HepG2 (cell line): ENCODE results near the gene CFAP46. TPM values are rescaled to one million over a fixed set of nuclear protein-coding genes. Genes with fewer than 3 reads are reported as not detected.

Experiments
- ATAC-seq: fragments of 200-7000 bp; cut with Tn5 transposase; 3 replicates; pipeline ENCODE4 v1.9.1; 2020; ENCODE audit warnings: mild to moderate bottlenecking, moderate library complexity
- BruUV-seq: library from RNA; stranded (reverse); fragments of 400-500 nt; replicated peaks from 2 replicates; lab custom pipeline; 2021; lab: Mats Ljungman, UMichigan
- CTCF ChIA-PET: fragments of 300-600 bp; formaldehyde crosslinking; extraction: SDS; loops from one replicate; lab custom pipeline; 2021; ENCODE audit warnings: low total read pairs, inconsistent platforms, low intra/inter-chr PET ratio; lab: Yijun Ruan, JAX
- POLR2A ChIA-PET: fragments of 350-600 bp; sonication (Branson Sonifier 250); formaldehyde crosslinking; loops from one replicate; lab custom pipeline; 2020; ENCODE audit warnings: antibody characterized with exemption, inconsistent platforms; lab: Yijun Ruan, JAX
- DNase-seq: peaks from one replicate; pipeline ENCODE4 v3.0.0-alpha.2; 2015; ENCODE audit warnings: low spot score
- FAIRE-seq: peaks from 3 replicates; lab custom pipeline; 2011; peaks lifted over from hg19 to GRCh38; lab: Jason Lieb, UNC
- H2AFZ ChIP-seq: one replicate; pipeline ENCODE4 v1.6.1; 2011; ENCODE audit warnings: low read length, inconsistent platforms
- H3K27ac ChIP-seq: fragments of 300-600 bp; 3 replicates; pipeline ENCODE4 v1.8.0; 2011; ENCODE audit warnings: mixed run types, mild to moderate bottlenecking, mixed read lengths, low read length, inconsistent platforms; ENCODE audit not compliant: insufficient read depth; ENCODE audit errors: extremely low read length
- H3K27me3 ChIP-seq, 2 experiments: fragments of 200-600 bp in 1 of 2; 2 replicates in 1 of 2; 3 replicates in 1 of 2; pipeline versions ENCODE4 v1.6.0 to v1.8.0; 2011; ENCODE audit warnings: low read length in 2 of 2, mild to moderate bottlenecking in 2 of 2, moderate library complexity in 2 of 2, inconsistent platforms in 1 of 2; ENCODE audit not compliant: insufficient read depth in 2 of 2, control insufficient read depth in 1 of 2
- H3K36me3 ChIP-seq, 2 experiments: fragments of 200-600 bp in 1 of 2; replicated peaks in 1 of 2; 2 replicates in 1 of 2; 3 replicates in 1 of 2; pipeline versions ENCODE4 v1.5.1 to v1.8.0; 2011; ENCODE audit warnings: low read length in 2 of 2, inconsistent platforms in 1 of 2; ENCODE audit not compliant: insufficient read depth in 2 of 2, control insufficient read depth in 1 of 2
- H3K4me1 ChIP-seq: 2 replicates; pipeline ENCODE4 v1.5.1; 2012; ENCODE audit warnings: low read length, inconsistent platforms; ENCODE audit not compliant: insufficient read depth
- H3K4me2 ChIP-seq: 2 replicates; pipeline ENCODE4 v1.6.0; 2011; ENCODE audit warnings: low read depth, low read length, inconsistent platforms
- H3K4me3 ChIP-seq, 3 experiments: fragments of 200-600 bp in 1 of 3; sonication (generic), shearing (Covaris generic) in 1 of 3; replicated peaks in 1 of 3; 2 replicates each; pipeline ENCODE4 v1.5.1; 2011 to 2016; ENCODE audit warnings: low read length in 3 of 3, inconsistent platforms in 2 of 3, low read depth in 2 of 3, mild to moderate bottlenecking in 2 of 3, control low read depth in 1 of 3, mixed read lengths in 1 of 3; ENCODE audit not compliant: insufficient read depth in 1 of 3
- H3K79me2 ChIP-seq: one replicate; pipeline ENCODE4 v1.6.1; 2011; ENCODE audit warnings: low read length, inconsistent platforms; ENCODE audit not compliant: insufficient read depth
- H3K9ac ChIP-seq: 2 replicates; pipeline ENCODE4 v1.6.0; 2011; ENCODE audit warnings: mild to moderate bottlenecking, low read depth, low read length, inconsistent platforms; ENCODE audit not compliant: insufficient read depth
- H3K9me3 ChIP-seq: 2 replicates; pipeline ENCODE4 v1.5.1; 2012; ENCODE audit warnings: mild to moderate bottlenecking, low read length
- H4K20me1 ChIP-seq: 2 replicates; pipeline ENCODE4 v1.6.0; 2011; ENCODE audit warnings: inconsistent platforms, mild to moderate bottlenecking, low read length, moderate library complexity; ENCODE audit not compliant: insufficient read depth
- ATRX ChIP-seq: sonication (generic); formaldehyde crosslinking; IDR thresholded peaks from 2 replicates; pipeline ENCODE4 v1.4.0; 2020; ENCODE audit warnings: missing genetic modification reagents, borderline replicate concordance
- CBFB ChIP-seq: sonication (generic); formaldehyde crosslinking; IDR thresholded peaks from 2 replicates; pipeline ENCODE4 v1.4.0; 2020; ENCODE audit warnings: missing genetic modification reagents
- HNRNPL ChIP-seq: fragments of 200-400 bp; formaldehyde crosslinking; IDR thresholded peaks from 2 replicates; pipeline ENCODE4 v1.6.1; 2017; ENCODE audit warnings: mild to moderate bottlenecking, low read depth, low read length
- NR3C1 ChIP-seq: sonication (generic); formaldehyde crosslinking; IDR thresholded peaks from 2 replicates; pipeline ENCODE4 v1.4.0; 2020; ENCODE audit warnings: missing genetic modification reagents
- PTBP1 ChIP-seq: fragments of 200-400 bp; formaldehyde crosslinking; IDR thresholded peaks from 2 replicates; pipeline ENCODE4 v1.6.1; 2018; ENCODE audit warnings: low read length, low read depth; ENCODE audit not compliant: poor library complexity, severe bottlenecking
- SP1 ChIP-seq, 2 experiments: fragments of 450-650 bp in 1 of 2; sonication (generic) in 1 of 2; formaldehyde crosslinking in 1 of 2; IDR thresholded peaks; 2 replicates each; pipeline versions ENCODE4 v1.4.0 to v1.6.1; 2016 to 2020; ENCODE audit warnings: missing genetic modification reagents in 1 of 2
- SYNCRIP ChIP-seq: fragments of 200-400 bp; formaldehyde crosslinking; IDR thresholded peaks from 2 replicates; pipeline ENCODE4 v1.6.1; 2018; ENCODE audit warnings: mild to moderate bottlenecking, low read depth, low read length; ENCODE audit not compliant: insufficient read depth
- ZBTB20 ChIP-seq: sonication (generic); formaldehyde crosslinking; IDR thresholded peaks from 2 replicates; pipeline ENCODE4 v1.8.1; 2023; ENCODE audit warnings: missing genetic modification reagents, low read depth, mild to moderate bottlenecking, borderline replicate concordance
- ZFP37 ChIP-seq: sonication (generic); formaldehyde crosslinking; IDR thresholded peaks from 2 replicates; pipeline ENCODE4 v1.4.0; 2020; ENCODE audit warnings: missing genetic modification reagents, borderline replicate concordance
- ZFP41 ChIP-seq: sonication (generic); formaldehyde crosslinking; IDR thresholded peaks from 2 replicates; pipeline ENCODE4 v1.4.0; 2020; ENCODE audit warnings: mild to moderate bottlenecking, missing genetic modification reagents, borderline replicate concordance
- ZKSCAN5 ChIP-seq: sonication (generic); formaldehyde crosslinking; IDR thresholded peaks from 2 replicates; pipeline ENCODE4 v1.5.1; 2020; ENCODE audit warnings: mild to moderate bottlenecking, missing genetic modification reagents
- ZNF430 ChIP-seq: sonication (generic); formaldehyde crosslinking; IDR thresholded peaks from 2 replicates; pipeline ENCODE4 v1.9.0; 2021; ENCODE audit warnings: mild to moderate bottlenecking, missing genetic modification reagents
- ZNF75D ChIP-seq: sonication (generic); formaldehyde crosslinking; IDR thresholded peaks from 2 replicates; pipeline ENCODE4 v1.8.1; 2023; ENCODE audit warnings: missing genetic modification reagents, mild to moderate bottlenecking, borderline replicate concordance
- WGBS: methylation state at CpG from one replicate; pipeline ENCODE4 v1.1.6; 2017; ENCODE audit warnings: low lambda C conversion rate; 5-methylcytosine and 5-hydroxymethylcytosine counted together
- in situ Hi-C: cut with HindIII; loops from 2 replicates; pipeline ENCODE4 v1.10.0; 2017; ENCODE audit warnings: low pct_unique_long_range_greater_than_20kb; ENCODE audit not compliant: extremely low pct_ligation_motif_present
- intact Hi-C: fragments of 100-400 bp; cut with micrococcal nuclease; formaldehyde crosslinking; loops from one replicate; pipeline ENCODE4 v1.10.0; 2022; ENCODE audit not compliant: unreplicated experiment
- polyA plus RNA-seq, 8 experiments: library from polyadenylated mRNA; depleted of rRNA in 3 of 8; stranded (reverse) in 7 of 8; unstranded in 1 of 8; fragments of >200 nt; fragmentation: Illumina TruSeq in 4 of 8; extraction: Trizol in 4 of 8; gene quantifications; 2 replicates each; pipeline versions ENCODE4 v1.2.1 to v1.2.3, GENCODE V29; 2011 to 2016; ENCODE audit warnings: low read depth in 4 of 8, missing spikeins in 1 of 8, mixed read lengths in 1 of 8; ENCODE audit not compliant: insufficient read depth in 1 of 8
- total RNA-seq, 5 experiments: library from RNA; depleted of rRNA; stranded (reverse); fragments of >200 nt; fragmentation: Illumina TruSeq; extraction: Trizol; gene quantifications; 2 replicates each; pipeline ENCODE4 v1.2.3, GENCODE V29; 2016; ENCODE audit warnings: low read depth in 1 of 5
- TF ChIP-seq, protein P1 (sequence below): sonication (generic); formaldehyde crosslinking; IDR thresholded peaks from 2 replicates; pipeline ENCODE4 v1.4.0; 2020; ENCODE audit warnings: missing genetic modification reagents, mild to moderate bottlenecking, borderline replicate concordance
- TF ChIP-seq, protein P2 (sequence below): sonication (generic); formaldehyde crosslinking; IDR thresholded peaks from 2 replicates; pipeline ENCODE4 v1.5.0; 2020; ENCODE audit warnings: mild to moderate bottlenecking, missing genetic modification reagents

The CFAP46 gene
- total and polyA plus RNA-seq, 2 of the 13 experiments (the other 11 are each of a cell fraction or from before 2014, with no cell fraction given) = 0.24 to 0.84 TPM

DNA sequence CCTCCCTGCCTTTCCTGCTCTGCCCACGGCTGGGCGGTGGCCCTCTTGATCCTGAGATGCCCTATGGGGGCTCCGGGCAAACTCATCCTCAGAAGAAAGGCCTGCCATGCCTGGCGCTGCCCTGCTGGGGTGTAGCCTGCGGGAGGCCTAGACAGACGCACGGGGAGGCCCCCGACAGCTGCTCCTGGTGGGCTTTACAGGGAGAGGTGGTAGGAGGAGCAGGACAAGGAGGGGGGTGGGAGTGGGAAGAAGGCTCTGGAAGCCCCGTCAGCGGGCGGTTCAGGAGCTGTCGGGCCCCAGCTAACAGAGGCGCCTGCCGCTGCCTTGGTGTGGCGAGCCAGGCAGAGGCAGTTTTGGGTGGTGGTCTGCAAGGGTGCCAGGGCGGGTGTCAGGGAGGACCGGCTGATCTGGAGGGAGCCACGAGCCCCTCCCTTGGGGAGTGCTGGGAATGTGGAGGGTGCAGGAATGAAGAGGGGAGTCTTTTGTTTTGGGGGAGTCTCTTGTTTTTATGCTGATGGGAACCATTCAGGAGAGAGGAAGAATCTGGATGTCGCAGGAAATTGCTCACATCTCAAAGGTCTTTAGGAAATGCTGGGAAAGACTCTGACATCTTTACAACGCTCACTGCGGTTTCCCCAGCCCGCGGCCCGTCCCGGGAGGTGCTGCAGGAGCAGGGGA, 63.5 kb downstream of the CFAP46 start:
- Histone ChIP-seq H3K36me3 (no peaks in the 10 kb centered on the region), H3K9me3 (no peaks in the 10 kb centered on the region), H3K79me2 (no peaks in the 10 kb centered on the region), H3K27me3 (peaks cover 13 to 66% of the 10 kb centered on the region in 2 experiments; a peak in 4 of 5 replicates), H4K20me1 (no peaks in the 10 kb centered on the region; the same call in 1 of the 2 replicates), H2AFZ (no peak overlapping the region), H3K4me3 (no peak overlapping the region), H3K4me1 (no peaks in the 10 kb centered on the region), H3K9ac (no peak overlapping the region), H3K27ac (no peak overlapping the region), H3K4me2 (no peak overlapping the region)
- CTCF ChIA-PET = no interaction called here
- POLR2A ChIA-PET = no interaction called here
- in situ Hi-C loops (no loop called here), intact Hi-C loops (no loop called here)
- TF ChIP-seq ZNF430 (CRISPR knock-in tag) (no peak), ZNF75D (CRISPR knock-in tag) (no peak), NR3C1 (no peak), HNRNPL (no peak), ATRX (CRISPR knock-in tag) (no peak), ZFP41 (no peak), ZKSCAN5 (no peak), ZFP37 (no peak), PTBP1 (no peak), SYNCRIP (no peak), CBFB (CRISPR knock-in tag) (no peak), ZBTB20 (no peak), SP1 (IDR thresholded peaks at IDR 0.05) (no peak), SP1 (CRISPR knock-in tag; IDR thresholded peaks at IDR 0.05) (no peak)
- TF ChIP-seq, protein P1, sequence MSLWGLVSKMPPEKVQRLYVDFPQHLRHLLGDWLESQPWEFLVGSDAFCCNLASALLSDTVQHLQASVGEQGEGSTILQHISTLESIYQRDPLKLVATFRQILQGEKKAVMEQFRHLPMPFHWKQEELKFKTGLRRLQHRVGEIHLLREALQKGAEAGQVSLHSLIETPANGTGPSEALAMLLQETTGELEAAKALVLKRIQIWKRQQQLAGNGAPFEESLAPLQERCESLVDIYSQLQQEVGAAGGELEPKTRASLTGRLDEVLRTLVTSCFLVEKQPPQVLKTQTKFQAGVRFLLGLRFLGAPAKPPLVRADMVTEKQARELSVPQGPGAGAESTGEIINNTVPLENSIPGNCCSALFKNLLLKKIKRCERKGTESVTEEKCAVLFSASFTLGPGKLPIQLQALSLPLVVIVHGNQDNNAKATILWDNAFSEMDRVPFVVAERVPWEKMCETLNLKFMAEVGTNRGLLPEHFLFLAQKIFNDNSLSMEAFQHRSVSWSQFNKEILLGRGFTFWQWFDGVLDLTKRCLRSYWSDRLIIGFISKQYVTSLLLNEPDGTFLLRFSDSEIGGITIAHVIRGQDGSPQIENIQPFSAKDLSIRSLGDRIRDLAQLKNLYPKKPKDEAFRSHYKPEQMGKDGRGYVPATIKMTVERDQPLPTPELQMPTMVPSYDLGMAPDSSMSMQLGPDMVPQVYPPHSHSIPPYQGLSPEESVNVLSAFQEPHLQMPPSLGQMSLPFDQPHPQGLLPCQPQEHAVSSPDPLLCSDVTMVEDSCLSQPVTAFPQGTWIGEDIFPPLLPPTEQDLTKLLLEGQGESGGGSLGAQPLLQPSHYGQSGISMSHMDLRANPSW (CRISPR knock-in tag) = no peak
- TF ChIP-seq, protein P2, sequence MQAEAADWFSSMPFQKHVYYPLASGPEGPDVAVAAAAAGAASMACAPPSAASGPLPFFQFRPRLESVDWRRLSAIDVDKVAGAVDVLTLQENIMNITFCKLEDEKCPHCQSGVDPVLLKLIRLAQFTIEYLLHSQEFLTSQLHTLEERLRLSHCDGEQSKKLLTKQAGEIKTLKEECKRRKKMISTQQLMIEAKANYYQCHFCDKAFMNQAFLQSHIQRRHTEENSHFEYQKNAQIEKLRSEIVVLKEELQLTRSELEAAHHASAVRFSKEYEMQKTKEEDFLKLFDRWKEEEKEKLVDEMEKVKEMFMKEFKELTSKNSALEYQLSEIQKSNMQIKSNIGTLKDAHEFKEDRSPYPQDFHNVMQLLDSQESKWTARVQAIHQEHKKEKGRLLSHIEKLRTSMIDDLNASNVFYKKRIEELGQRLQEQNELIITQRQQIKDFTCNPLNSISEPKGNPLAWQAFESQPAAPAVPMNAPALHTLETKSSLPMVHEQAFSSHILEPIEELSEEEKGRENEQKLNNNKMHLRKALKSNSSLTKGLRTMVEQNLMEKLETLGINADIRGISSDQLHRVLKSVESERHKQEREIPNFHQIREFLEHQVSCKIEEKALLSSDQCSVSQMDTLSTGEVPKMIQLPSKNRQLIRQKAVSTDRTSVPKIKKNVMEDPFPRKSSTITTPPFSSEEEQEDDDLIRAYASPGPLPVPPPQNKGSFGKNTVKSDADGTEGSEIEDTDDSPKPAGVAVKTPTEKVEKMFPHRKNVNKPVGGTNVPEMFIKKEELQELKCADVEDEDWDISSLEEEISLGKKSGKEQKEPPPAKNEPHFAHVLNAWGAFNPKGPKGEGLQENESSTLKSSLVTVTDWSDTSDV (CRISPR knock-in tag) = no peak
- DNase-seq (no peak), FAIRE-seq (no peak), ATAC-seq (no peak)
- 48% methylated on average over 23 of the region's 25 CpGs for WGBS
- BruUV-seq = no TSS peak
